Panc1 (cell line): ENCODE results near the gene ZNF160. TPM values are rescaled to one million over a fixed set of nuclear protein-coding genes. Genes with fewer than 3 reads are reported as not detected.

Experiments
- ATAC-seq: fragments of 200-7000 bp; cut with Tn5 transposase; 2 replicates; pipeline ENCODE4 v1.9.1; 2020; ENCODE audit warnings: mild to moderate bottlenecking, moderate library complexity
- BruUV-seq: library from RNA; stranded (reverse); fragments of 400-500 nt; replicated peaks from 2 replicates; lab custom pipeline; 2021; lab: Mats Ljungman, UMichigan
- CTCF ChIA-PET: fragments of 300-600 bp; sonication (Branson Sonifier 250); formaldehyde crosslinking; loops from one replicate; lab custom pipeline; 2022; ENCODE audit warnings: antibody characterized with exemption; lab: Charles Lee
- POLR2A ChIA-PET: fragments of 300-600 bp; sonication (Branson Sonifier 250); formaldehyde crosslinking; loops from one replicate; lab custom pipeline; 2022; ENCODE audit warnings: antibody characterized with exemption; lab: Charles Lee
- DNase-seq: peaks from one replicate; pipeline ENCODE4 v3.0.0-alpha.2; 2010; ENCODE audit warnings: low read depth, low spot score
- H3K27ac ChIP-seq: 2 replicates; pipeline ENCODE4 v1.5.1; 2011; ENCODE audit warnings: mild to moderate bottlenecking, low read length, inconsistent platforms
- H3K27me3 ChIP-seq: fragments of 200-500 bp; sonication (Bioruptor generic); 2 replicates; pipeline ENCODE4 v1.6.0; 2014; ENCODE audit warnings: low read length, inconsistent platforms; ENCODE audit not compliant: control insufficient read depth, insufficient read depth
- H3K36me3 ChIP-seq: fragments of 200-500 bp; sonication (Bioruptor generic); 2 replicates; pipeline ENCODE4 v1.5.1; 2014; ENCODE audit warnings: inconsistent platforms, mild to moderate bottlenecking, low read length, moderate library complexity; ENCODE audit not compliant: control insufficient read depth, insufficient read depth
- H3K4me1 ChIP-seq: 2 replicates; pipeline ENCODE4 v1.5.1; 2011; ENCODE audit warnings: inconsistent platforms, mild to moderate bottlenecking, low read length, moderate library complexity; ENCODE audit not compliant: control insufficient read depth, insufficient read depth
- H3K4me3 ChIP-seq, 2 experiments: 2 replicates each; pipeline ENCODE4 v1.5.1; 2011 to 2012; ENCODE audit warnings: low read depth in 2 of 2, low read length in 2 of 2, mild to moderate bottlenecking in 2 of 2, inconsistent platforms in 1 of 2, moderate library complexity in 1 of 2
- H3K9me3 ChIP-seq: fragments of 200-500 bp; sonication (Bioruptor generic); 2 replicates; pipeline ENCODE4 v1.5.1; 2014; ENCODE audit warnings: low read depth, mild to moderate bottlenecking, inconsistent platforms, low read length, moderate library complexity; ENCODE audit not compliant: control insufficient read depth, insufficient read depth
- POLR2AphosphoS5 ChIP-seq: IDR thresholded peaks from 2 replicates; pipeline ENCODE4 v1.6.1; 2012; ENCODE audit warnings: mild to moderate bottlenecking, low read depth, low read length, moderate library complexity
- SIN3A ChIP-seq: IDR thresholded peaks from 2 replicates; pipeline ENCODE4 v1.6.1; 2012; ENCODE audit warnings: low read depth, mild to moderate bottlenecking, low read length, moderate library complexity, borderline replicate concordance; ENCODE audit not compliant: insufficient read depth
- TCF7L2 ChIP-seq: IDR thresholded peaks from 2 replicates; pipeline ENCODE4 v1.6.1; 2011; ENCODE audit warnings: mild to moderate bottlenecking, low read depth, low read length, inconsistent platforms
- in situ Hi-C: cut with HindIII; loops from 2 replicates; pipeline ENCODE4 v1.10.0; 2016; ENCODE audit warnings: low sequenced_read_pairs, low pct_unique_long_range_greater_than_20kb
- intact Hi-C: fragments of 100-400 bp; cut with micrococcal nuclease; formaldehyde crosslinking; loops from one replicate; pipeline ENCODE4 v1.10.0; 2022; ENCODE audit not compliant: unreplicated experiment
- total RNA-seq: library from RNA; stranded (reverse); gene quantifications from one replicate; pipeline ENCODE4 v1.2.1, GENCODE V29; 2021; ENCODE audit not compliant: unreplicated experiment
- TF ChIP-seq, protein P1 (sequence below): fragments of 450-650 bp; IDR thresholded peaks from 2 replicates; pipeline ENCODE4 v1.5.1; 2017; ENCODE audit warnings: mild to moderate bottlenecking
- TF ChIP-seq, protein P2 (sequence below), 2 experiments: IDR thresholded peaks; 2 replicates each; pipeline ENCODE4 v1.6.1; 2011 to 2012; ENCODE audit warnings: low read depth in 2 of 2, control low read depth in 1 of 2, low read length in 1 of 2, mild to moderate bottlenecking in 1 of 2, moderate library complexity in 1 of 2; ENCODE audit not compliant: insufficient read depth in 1 of 2

The ZNF160 gene
- total RNA-seq, 1 experiment from 2014 or later = 29.1 TPM

DNA sequence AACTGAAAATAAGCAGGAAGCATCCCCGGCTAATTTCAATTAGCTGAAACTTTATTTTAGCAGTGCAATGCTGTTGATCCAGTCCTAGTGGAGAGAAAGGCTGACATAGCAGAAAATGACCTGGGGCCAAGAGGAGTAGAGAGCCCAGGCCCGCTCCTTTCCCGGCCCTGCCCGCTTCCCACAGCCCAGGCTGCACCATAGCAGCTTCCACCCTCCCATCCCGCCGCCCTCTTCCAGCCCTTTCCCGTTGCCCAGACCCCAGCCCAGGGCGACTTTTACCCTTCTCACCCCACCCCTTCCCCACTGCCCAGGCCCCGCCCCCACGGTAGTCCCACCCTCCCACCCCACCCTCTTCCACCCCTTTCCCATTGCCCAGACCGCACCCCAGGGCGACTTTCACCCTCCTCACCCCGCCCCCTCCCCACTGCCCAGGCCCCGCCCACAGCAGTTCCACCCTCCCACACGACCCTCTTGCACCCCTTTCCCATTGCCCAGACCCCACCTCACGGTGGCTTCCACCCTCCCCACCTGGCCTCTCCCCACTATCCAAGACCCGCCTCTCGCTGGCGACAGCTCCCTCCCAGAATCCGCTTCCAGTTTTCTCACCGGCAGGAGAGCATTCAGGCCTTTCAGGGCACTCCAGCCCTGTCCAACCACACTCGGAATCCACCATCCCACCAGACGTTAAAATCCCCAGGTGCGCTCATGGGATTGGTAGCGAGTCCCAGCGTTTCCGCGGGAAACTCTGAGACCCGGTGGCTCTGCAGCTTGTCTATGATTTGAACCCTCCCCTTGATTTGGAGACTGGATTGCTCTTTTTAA is 8.3 kb downstream of the ZNF160 start:
- CTCF ChIA-PET = no interaction called here
- no peaks in the 10 kb centered on the region for H3K4me1 ChIP-seq
- peaks cover 11% of the 10 kb centered on the region for H3K36me3 ChIP-seq
- DNase-seq (no peak), ATAC-seq (no peak)
- BruUV-seq = no TSS peak
- in situ Hi-C loops = no loop called here
- POLR2A ChIA-PET = no interaction called here
- H3K27me3 ChIP-seq = no peaks in the 10 kb centered on the region
- no peak overlapping the region for H3K4me3 ChIP-seq
- intact Hi-C loops = no loop called here
- H3K9me3 ChIP-seq = no peaks in the 10 kb centered on the region
- no peak overlapping the region for H3K27ac ChIP-seq
- TF ChIP-seq POLR2AphosphoS5 (no peak), TCF7L2 (no peak), SIN3A (no peak)
- TF ChIP-seq, protein P1, sequence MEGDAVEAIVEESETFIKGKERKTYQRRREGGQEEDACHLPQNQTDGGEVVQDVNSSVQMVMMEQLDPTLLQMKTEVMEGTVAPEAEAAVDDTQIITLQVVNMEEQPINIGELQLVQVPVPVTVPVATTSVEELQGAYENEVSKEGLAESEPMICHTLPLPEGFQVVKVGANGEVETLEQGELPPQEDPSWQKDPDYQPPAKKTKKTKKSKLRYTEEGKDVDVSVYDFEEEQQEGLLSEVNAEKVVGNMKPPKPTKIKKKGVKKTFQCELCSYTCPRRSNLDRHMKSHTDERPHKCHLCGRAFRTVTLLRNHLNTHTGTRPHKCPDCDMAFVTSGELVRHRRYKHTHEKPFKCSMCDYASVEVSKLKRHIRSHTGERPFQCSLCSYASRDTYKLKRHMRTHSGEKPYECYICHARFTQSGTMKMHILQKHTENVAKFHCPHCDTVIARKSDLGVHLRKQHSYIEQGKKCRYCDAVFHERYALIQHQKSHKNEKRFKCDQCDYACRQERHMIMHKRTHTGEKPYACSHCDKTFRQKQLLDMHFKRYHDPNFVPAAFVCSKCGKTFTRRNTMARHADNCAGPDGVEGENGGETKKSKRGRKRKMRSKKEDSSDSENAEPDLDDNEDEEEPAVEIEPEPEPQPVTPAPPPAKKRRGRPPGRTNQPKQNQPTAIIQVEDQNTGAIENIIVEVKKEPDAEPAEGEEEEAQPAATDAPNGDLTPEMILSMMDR = no peak

DNA sequence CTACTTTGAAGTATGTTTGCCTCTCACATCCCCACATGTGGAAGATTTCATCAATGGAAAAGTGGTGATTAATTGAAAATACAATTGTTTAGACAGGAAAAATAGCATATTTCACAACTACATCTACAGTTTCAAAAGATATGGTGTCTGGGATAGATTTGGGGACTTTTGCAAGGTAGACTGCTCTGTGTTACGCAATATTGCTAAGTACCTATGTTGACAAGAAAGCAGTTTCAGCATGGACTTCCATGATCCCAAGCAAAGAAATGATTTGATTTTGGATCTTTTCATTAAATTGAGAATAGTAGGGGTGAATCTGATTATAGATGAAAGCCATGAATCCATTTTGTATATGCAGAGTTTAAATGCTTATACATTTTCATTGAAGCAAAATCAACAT is 10.5 kb downstream of the ZNF160 start:
- ATAC-seq (no peak), DNase-seq (no peak)
- no peaks in the 10 kb centered on the region for H3K9me3 ChIP-seq
- in situ Hi-C loops = no loop called here
- BruUV-seq = no TSS peak
- H3K36me3 ChIP-seq = peaks cover 11% of the 10 kb centered on the region
- ChIA-PET CTCF (no interaction called here), POLR2A (no interaction called here)
- no peaks in the 10 kb centered on the region for H3K27me3 ChIP-seq
- TF ChIP-seq POLR2AphosphoS5 (no peak), TCF7L2 (no peak), SIN3A (no peak)
- TF ChIP-seq, protein P1 = no peak
- TF ChIP-seq, protein P2, sequence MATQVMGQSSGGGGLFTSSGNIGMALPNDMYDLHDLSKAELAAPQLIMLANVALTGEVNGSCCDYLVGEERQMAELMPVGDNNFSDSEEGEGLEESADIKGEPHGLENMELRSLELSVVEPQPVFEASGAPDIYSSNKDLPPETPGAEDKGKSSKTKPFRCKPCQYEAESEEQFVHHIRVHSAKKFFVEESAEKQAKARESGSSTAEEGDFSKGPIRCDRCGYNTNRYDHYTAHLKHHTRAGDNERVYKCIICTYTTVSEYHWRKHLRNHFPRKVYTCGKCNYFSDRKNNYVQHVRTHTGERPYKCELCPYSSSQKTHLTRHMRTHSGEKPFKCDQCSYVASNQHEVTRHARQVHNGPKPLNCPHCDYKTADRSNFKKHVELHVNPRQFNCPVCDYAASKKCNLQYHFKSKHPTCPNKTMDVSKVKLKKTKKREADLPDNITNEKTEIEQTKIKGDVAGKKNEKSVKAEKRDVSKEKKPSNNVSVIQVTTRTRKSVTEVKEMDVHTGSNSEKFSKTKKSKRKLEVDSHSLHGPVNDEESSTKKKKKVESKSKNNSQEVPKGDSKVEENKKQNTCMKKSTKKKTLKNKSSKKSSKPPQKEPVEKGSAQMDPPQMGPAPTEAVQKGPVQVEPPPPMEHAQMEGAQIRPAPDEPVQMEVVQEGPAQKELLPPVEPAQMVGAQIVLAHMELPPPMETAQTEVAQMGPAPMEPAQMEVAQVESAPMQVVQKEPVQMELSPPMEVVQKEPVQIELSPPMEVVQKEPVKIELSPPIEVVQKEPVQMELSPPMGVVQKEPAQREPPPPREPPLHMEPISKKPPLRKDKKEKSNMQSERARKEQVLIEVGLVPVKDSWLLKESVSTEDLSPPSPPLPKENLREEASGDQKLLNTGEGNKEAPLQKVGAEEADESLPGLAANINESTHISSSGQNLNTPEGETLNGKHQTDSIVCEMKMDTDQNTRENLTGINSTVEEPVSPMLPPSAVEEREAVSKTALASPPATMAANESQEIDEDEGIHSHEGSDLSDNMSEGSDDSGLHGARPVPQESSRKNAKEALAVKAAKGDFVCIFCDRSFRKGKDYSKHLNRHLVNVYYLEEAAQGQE (IDR thresholded peaks at IDR 0.05; ENCODE audit: insufficient read depth in 1 of 2, low read depth in 2 of 2, low read length in 1 of 2) = no peak
- no peak overlapping the region for H3K27ac ChIP-seq
- no peaks in the 10 kb centered on the region for H3K4me1 ChIP-seq
- H3K4me3 ChIP-seq = no peak overlapping the region
- intact Hi-C loops = no loop called here
